OCI-LY1 (cell line): Measurements from ENCODE around the gene PSMD2.
A peak's percentile ranks its signal among the peaks of the same experiment; 100 is the strongest.

Source experiments
- H2AFZ ChIP-seq: fragments of 200-600 bp; sonication (generic), shearing (Covaris generic); 2 replicates; pipeline ENCODE4 v1.6.0; 2014; ENCODE audit warnings: antibody characterized with exemption, mild to moderate bottlenecking, low read length
- H3F3A ChIP-seq: fragments of 200-600 bp; sonication (generic), shearing (Covaris generic); 2 replicates; pipeline ENCODE4 v1.6.0; 2014; ENCODE audit warnings: mild to moderate bottlenecking, antibody characterized with exemption, low read length, moderate library complexity; ENCODE audit not compliant: insufficient read depth
- H3K27ac ChIP-seq: fragments of 200-600 bp; sonication (generic); 2 replicates; pipeline ENCODE4 v1.5.1; 2014; ENCODE audit warnings: low read length, mixed run types, mild to moderate bottlenecking, low read depth; ENCODE audit not compliant: poor library complexity, severe bottlenecking
- H3K27me3 ChIP-seq: fragments of 200-600 bp; sonication (generic); 2 replicates; pipeline ENCODE4 v1.6.0; 2014; ENCODE audit warnings: antibody characterized with exemption, mild to moderate bottlenecking, low read length, moderate library complexity; ENCODE audit not compliant: insufficient read depth
- H3K36me3 ChIP-seq: fragments of 200-600 bp; sonication (generic); 2 replicates; pipeline ENCODE4 v1.6.1; 2014; ENCODE audit warnings: mild to moderate bottlenecking, antibody characterized with exemption, low read length, moderate library complexity, mixed read lengths; ENCODE audit not compliant: insufficient read depth
- H3K4me1 ChIP-seq: fragments of 200-600 bp; sonication (generic); 2 replicates; pipeline ENCODE4 v1.5.1; 2014; ENCODE audit warnings: mild to moderate bottlenecking, low read length, moderate library complexity; ENCODE audit not compliant: insufficient read depth, severe bottlenecking
- H3K4me2 ChIP-seq: fragments of 200-600 bp; sonication (generic), shearing (Covaris generic); 2 replicates; pipeline ENCODE4 v1.6.1; 2014; ENCODE audit warnings: low read length
- H3K4me3 ChIP-seq: fragments of 200-600 bp; sonication (generic); 2 replicates; pipeline ENCODE4 v1.5.1; 2014; ENCODE audit warnings: low read length, low read depth, mild to moderate bottlenecking, mixed read lengths; ENCODE audit not compliant: poor library complexity, severe bottlenecking
- H3K79me2 ChIP-seq: fragments of 200-600 bp; shearing (Covaris generic); 2 replicates; pipeline ENCODE4 v1.6.1; 2016; ENCODE audit warnings: mixed run types, low read length, mixed read lengths; ENCODE audit not compliant: insufficient read depth
- H3K9ac ChIP-seq: fragments of 200-600 bp; sonication (generic), shearing (Covaris generic); 2 replicates; pipeline ENCODE4 v1.6.1; 2014; ENCODE audit warnings: mild to moderate bottlenecking, low read length, mixed read lengths
- H3K9me2 ChIP-seq: fragments of 200-600 bp; sonication (generic), shearing (Covaris generic); 2 replicates; pipeline ENCODE4 v1.6.1; 2014; ENCODE audit warnings: low read depth, mild to moderate bottlenecking, low read length, mixed read lengths
- H3K9me3 ChIP-seq: fragments of 200-600 bp; shearing (Covaris generic); 2 replicates; pipeline ENCODE4 v1.6.1; 2014; ENCODE audit warnings: low read length, mixed read lengths
- H4K20me1 ChIP-seq: fragments of 200-600 bp; sonication (generic), shearing (Covaris generic); 2 replicates; pipeline ENCODE4 v1.6.0; 2016; ENCODE audit warnings: mild to moderate bottlenecking, low read length; ENCODE audit not compliant: insufficient read depth
- EZH2 ChIP-seq: fragments of 200-600 bp; sonication (generic), shearing (Covaris generic); IDR thresholded peaks from 2 replicates; pipeline ENCODE4 v1.8.0; 2017; ENCODE audit warnings: borderline replicate concordance, mixed run types, mild to moderate bottlenecking, antibody characterized with exemption, low read length, moderate library complexity, mixed read lengths
- TF ChIP-seq, protein P1 (sequence below): fragments of 200-600 bp; sonication (generic), shearing (Covaris generic); IDR thresholded peaks from 2 replicates; pipeline ENCODE4 v1.5.1; 2017; ENCODE audit warnings: mild to moderate bottlenecking, antibody characterized with exemption, low read length, moderate library complexity, mixed read lengths

Gene PSMD2

GRCh38 chr3:184314700-184315542 lies 15.9 kb downstream of the PSMD2 start:
- H3K4me1 ChIP-seq = peaks cover 26% of the 10 kb centered on the region
- peak overlapping the region; percentile 84 for H3K4me3 ChIP-seq
- peaks cover 51% of the 10 kb centered on the region for H3K36me3 ChIP-seq
- H3K27me3 ChIP-seq = no peaks in the 10 kb centered on the region
- H3K9me2 ChIP-seq = no peaks in the 10 kb centered on the region
- no peaks in the 10 kb centered on the region for H4K20me1 ChIP-seq
- peak overlapping the region; percentile 93 for H3K4me2 ChIP-seq
- peak overlapping the region; percentile 95 for H3K9ac ChIP-seq
- H3F3A ChIP-seq = 0 out of 2 replicates have a peak, but pooled peaks cover 4% of the 10 kb centered on the region
- H3K27ac ChIP-seq = peak overlapping the region; percentile 53
- TF ChIP-seq EZH2 = no peak
- TF ChIP-seq, protein P1, sequence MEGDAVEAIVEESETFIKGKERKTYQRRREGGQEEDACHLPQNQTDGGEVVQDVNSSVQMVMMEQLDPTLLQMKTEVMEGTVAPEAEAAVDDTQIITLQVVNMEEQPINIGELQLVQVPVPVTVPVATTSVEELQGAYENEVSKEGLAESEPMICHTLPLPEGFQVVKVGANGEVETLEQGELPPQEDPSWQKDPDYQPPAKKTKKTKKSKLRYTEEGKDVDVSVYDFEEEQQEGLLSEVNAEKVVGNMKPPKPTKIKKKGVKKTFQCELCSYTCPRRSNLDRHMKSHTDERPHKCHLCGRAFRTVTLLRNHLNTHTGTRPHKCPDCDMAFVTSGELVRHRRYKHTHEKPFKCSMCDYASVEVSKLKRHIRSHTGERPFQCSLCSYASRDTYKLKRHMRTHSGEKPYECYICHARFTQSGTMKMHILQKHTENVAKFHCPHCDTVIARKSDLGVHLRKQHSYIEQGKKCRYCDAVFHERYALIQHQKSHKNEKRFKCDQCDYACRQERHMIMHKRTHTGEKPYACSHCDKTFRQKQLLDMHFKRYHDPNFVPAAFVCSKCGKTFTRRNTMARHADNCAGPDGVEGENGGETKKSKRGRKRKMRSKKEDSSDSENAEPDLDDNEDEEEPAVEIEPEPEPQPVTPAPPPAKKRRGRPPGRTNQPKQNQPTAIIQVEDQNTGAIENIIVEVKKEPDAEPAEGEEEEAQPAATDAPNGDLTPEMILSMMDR = no peak
- peaks cover 46% of the 10 kb centered on the region for H3K79me2 ChIP-seq
- no peak overlapping the region for H2AFZ ChIP-seq
- no peaks in the 10 kb centered on the region for H3K9me3 ChIP-seq

DNA sequence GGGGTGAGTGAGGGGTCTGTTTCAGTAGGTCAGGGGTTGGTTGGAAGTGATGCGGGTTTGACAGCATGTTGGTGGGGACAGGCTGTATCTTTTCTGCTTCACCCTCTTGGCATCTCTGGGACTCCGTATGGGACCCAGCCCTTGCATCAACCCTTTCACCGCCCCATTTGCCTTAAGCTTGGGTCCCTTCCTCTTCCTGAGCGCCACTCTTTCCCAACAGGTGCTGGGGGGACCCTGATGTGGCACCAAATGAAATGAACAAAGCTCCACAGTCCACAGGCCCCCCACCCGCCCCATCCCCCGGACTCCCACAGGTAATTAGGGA lies 16.5 kb downstream of the PSMD2 start:
- no peaks in the 10 kb centered on the region for H3K9me3 ChIP-seq
- no peaks in the 10 kb centered on the region for H4K20me1 ChIP-seq
- H3K9ac ChIP-seq = peak overlapping the region; percentile 95
- H3K79me2 ChIP-seq = peaks cover 46% of the 10 kb centered on the region
- peak overlapping the region; percentile 84 for H3K4me3 ChIP-seq
- H3F3A ChIP-seq = 0 out of 2 replicates have a peak, but pooled peaks cover 4% of the 10 kb centered on the region
- no peak for TF ChIP-seq EZH2
- TF ChIP-seq, protein P1 = no peak
- H2AFZ ChIP-seq = no peak overlapping the region
- H3K27ac ChIP-seq = peak overlapping the region; percentile 53
- peak overlapping the region; percentile 93 for H3K4me2 ChIP-seq
- H3K4me1 ChIP-seq = peaks cover 26% of the 10 kb centered on the region
- no peaks in the 10 kb centered on the region for H3K9me2 ChIP-seq
- no peaks in the 10 kb centered on the region for H3K27me3 ChIP-seq
- peaks cover 53% of the 10 kb centered on the region for H3K36me3 ChIP-seq

GRCh38 chr3:184315871-184316661 lies 17.0 kb downstream of the PSMD2 start:
- Histone ChIP-seq H4K20me1 (no peaks in the 10 kb centered on the region), H3K4me3 (peak overlapping the region; percentile 84), H3K79me2 (peaks cover 46% of the 10 kb centered on the region), H3F3A (0 out of 2 replicates have a peak, but pooled peaks cover 4% of the 10 kb centered on the region), H3K27ac (peak overlapping the region; percentile 53), H3K4me2 (peak overlapping the region; percentile 93), H3K9ac (peak overlapping the region; percentile 95), H3K27me3 (no peaks in the 10 kb centered on the region), H3K9me2 (no peaks in the 10 kb centered on the region), H3K4me1 (peaks cover 26% of the 10 kb centered on the region), H3K9me3 (no peaks in the 10 kb centered on the region), H3K36me3 (peaks cover 58% of the 10 kb centered on the region), H2AFZ (no peak overlapping the region)
- no peak for TF ChIP-seq EZH2
- TF ChIP-seq, protein P1 = no peak
